ENCODE measurements around the gene TPD52L1.
"Not testable (repeated sequence)": the region's sequence is repeated elsewhere in the genome, so short reads cannot be mapped to it uniquely, and the experiment has no call there.

Gene TPD52L1

DNA sequence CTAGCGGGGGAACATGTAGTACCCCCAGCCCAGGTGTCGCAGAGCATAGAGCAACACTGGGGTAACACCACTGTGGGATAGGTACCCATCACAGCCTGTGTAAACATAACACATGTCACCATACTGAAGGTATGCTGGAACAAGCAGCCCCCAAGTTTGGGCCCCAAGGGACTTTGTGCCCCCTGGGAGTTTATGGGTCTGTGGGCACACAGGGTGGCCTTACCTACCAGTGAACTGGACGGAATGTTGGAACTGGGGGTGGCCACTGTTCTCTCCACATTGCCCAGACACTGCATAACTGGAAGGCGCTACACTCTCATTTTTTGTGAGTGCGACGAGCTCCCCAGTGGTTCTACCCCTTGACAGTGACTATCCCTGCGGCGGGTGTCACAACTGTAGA, 119.7 kb downstream of the TPD52L1 start:
- DNase-seq (ENCODE audit: low spot score), result no peak

DNA sequence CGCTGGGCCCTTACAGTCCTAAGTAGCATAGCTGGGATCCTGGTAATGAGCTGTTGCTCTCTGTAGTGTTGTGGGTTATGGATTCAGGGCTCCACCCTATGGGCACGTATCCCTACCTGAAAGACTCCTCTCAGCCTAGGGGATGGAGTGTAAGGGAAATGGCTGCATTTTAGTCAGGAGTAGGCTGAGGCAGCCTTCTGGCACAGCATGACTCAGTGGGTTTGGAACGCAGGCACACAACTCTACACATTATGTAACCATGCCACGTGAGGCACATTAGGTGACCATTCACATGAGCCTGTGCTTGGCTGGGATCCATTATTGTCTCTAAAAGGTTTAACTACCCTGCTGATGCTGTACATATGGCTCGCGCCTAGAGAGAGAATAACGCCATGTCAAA, 120.4 kb downstream of the TPD52L1 start:
- no peak for DNase-seq (ENCODE audit: low spot score)

GRCh38 chr6:125274935-125275334, 121.4 kb downstream of the TPD52L1 start:
- no peak for DNase-seq (ENCODE audit: low spot score)

DNA sequence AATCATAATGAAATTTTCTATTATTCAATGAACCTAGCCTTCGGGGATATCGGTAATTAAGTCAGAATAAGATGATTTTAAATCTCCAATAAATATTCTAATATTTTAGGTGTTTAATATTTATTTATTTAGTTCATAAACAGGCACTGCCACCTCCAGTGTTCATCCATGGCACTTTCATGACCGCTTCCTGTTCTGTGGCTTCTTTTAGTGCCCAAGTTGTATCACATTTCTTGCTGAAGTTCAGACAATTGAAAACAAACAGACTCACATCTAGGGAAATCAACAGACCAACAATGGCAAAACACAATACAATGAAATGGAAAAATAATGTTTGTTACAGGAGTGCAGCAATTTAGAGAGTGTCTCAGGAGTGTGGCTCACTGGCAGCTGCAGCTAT, 122.2 kb downstream of the TPD52L1 start:
- no peak for DNase-seq (ENCODE audit: low spot score)

- DNase-seq (ENCODE audit: low spot score), result no peak
Observed at GRCh38 chr6:125277838-125278237, 124.3 kb downstream of the TPD52L1 start.

DNA sequence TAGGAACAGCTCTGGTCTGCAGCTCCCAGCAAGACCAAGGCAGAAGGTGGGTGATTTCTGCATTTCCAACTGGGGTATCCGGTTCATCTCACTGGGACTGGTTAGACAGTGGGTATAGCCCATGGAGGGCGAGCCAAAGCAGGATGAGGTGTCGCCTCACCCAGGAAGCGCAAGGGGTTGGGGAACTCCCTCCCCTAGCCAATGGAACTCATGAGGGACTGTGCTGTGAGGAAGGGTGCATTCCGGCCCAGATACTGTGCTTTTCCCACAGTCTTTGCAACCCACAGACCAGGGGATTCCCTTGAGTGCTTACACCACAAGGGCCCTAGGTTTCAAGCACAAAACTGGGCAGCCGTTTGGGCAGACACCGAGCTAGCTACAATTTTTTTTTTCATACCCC, 126.4 kb downstream of the TPD52L1 start:
- DNase-seq (ENCODE audit: low spot score), result no peak

- DNase-seq (ENCODE audit: low spot score), result not testable (repeated sequence)
Observed at GRCh38 chr6:125280370-125281035, 126.9 kb downstream of the TPD52L1 start.

GRCh38 chr6:125282470-125282869, 128.9 kb downstream of the TPD52L1 start:
- not testable (repeated sequence) for DNase-seq (ENCODE audit: low spot score)

GRCh38 chr6:125285353-125285752, 131.8 kb downstream of the TPD52L1 start:
- no peak for DNase-seq (ENCODE audit: low spot score)

DNA sequence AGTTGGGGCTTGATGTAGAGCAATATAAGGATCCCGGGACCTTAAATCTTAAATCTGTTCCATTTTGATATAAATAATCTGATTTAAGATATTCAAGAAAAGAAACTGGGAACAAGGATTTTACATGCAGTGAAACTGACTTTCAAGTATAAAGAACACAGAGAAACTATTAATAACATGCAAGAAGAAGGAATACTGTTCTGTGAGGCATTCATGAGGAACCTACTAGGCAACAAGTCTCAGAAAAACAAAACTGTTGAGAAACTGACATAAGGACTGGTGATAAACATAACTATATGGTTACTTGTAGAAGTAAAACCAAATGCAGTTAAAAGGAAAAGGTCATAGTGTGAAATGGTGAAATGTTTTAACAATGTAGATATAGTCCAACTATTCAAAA, 132.4 kb downstream of the TPD52L1 start:
- no peak for DNase-seq (ENCODE audit: low spot score)

DNA sequence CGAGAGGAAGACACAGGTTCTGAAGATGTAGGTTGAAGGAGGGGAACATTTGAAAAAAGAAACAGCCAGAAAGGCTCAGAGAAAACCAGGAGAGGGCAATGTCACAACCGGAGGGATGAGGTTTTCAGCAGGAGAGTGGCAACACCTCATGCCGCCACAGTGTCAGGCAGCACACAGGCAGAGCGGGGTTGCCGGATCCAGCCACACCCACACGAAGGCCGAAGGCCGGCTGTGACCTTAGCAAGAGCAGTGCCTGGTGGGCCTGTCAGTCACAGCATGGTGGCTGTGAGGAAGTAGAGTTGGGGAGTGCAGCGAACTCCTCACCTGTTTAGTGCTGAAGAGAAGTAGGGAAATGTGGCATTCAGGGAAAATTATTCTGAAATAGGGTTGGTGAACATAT, 134.1 kb downstream of the TPD52L1 start:
- no peak for DNase-seq (ENCODE audit: low spot score)

- DNase-seq (ENCODE audit: low spot score), result no peak
Observed at GRCh38 chr6:125293587-125293986, 140.0 kb downstream of the TPD52L1 start.

- DNase-seq (ENCODE audit: low spot score), result no peak
Observed at GRCh38 chr6:125294036-125294435, 140.5 kb downstream of the TPD52L1 start.

DNA sequence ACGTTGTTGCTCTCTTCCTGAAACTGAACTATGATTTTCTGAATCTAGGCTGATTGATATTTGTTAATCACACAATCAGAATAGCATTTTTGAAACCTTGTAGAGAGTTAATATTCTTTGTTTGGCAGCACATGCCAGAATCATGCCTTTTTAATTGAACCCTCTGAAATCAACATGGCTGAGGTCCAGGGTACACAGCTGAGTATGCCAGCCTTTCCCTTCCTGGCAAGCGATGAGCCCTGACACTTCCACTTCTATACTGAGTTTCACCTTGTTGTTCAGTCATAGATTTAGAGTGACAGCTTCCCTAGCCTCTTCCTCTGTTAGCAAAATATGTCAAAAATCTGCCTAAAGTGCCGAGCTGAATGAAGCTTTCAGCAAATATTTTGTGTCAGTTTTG, 141.4 kb downstream of the TPD52L1 start:
- DNase-seq (ENCODE audit: low spot score), result no peak

- DNase-seq (ENCODE audit: low spot score), result no peak
Observed at GRCh38 chr6:125296471-125296870, 142.9 kb downstream of the TPD52L1 start.

GRCh38 chr6:125299257-125299656, 145.7 kb downstream of the TPD52L1 start:
- DNase-seq (ENCODE audit: low spot score), result no peak

- peak; percentile 7 for DNase-seq (ENCODE audit: low spot score)
Observed at GRCh38 chr6:125300992-125301434, 147.4 kb downstream of the TPD52L1 start.

DNA sequence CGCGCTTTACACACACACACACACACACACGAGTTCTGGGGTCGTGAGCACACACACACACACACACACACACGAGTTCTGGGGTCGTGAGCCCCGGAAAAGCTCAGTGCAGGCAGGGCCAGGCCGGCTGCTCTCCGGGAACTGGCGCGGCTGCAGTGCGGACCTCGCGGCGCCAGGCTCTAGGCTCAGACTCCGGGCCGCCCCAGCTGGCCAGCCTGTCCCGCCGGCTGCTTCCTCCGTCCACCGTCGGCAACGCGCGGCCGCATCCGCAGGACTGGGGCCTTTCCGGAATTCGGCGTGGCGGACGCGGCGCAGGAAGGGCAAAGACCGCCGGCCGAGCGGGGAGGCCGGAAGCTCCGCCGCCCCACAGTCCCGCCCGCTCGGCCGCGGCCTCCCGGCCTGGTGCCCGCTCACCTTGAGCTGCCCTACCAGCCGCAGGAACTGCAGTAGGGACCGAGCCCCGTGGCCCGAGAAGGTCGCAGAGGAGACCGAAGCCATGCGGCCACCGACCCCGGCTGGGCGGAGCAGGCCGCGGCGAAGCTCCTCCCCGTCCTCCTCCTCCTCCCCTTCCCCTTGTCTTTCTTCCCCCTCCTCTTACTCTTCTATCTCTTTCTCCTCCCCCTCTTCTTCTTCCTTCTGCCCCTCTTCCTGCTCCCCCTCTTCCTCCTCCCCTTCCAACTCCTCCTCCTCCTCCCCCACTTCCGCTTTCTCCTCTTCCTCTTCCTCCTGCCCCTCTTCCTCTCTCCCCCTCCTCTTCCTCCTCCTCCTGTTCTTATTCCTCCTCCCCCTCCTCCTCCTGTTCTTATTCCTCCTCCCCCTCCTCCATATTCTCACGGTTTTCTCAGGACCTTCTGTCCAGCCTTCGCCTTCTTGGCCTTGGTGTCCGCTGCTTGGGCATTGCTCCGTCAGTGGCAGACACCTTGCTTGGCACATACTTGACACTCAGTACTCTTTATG, 148.1 kb downstream of the TPD52L1 start, which contains the start of gene HDDC2:
TSS of gene HDDC2 (minus strand) at position 533 of the 957 bp plus-strand sequence. CDS start at position 498, 35 bp downstream.
- DNase-seq (ENCODE audit: low spot score), result peak; percentile 62

- DNase-seq (ENCODE audit: low spot score), result no peak
Observed at GRCh38 chr6:125302840-125303511, 149.4 kb downstream of the TPD52L1 start.

- no peak for DNase-seq (ENCODE audit: low spot score)
Observed at GRCh38 chr6:125303512-125303854, 149.9 kb downstream of the TPD52L1 start.

DNA sequence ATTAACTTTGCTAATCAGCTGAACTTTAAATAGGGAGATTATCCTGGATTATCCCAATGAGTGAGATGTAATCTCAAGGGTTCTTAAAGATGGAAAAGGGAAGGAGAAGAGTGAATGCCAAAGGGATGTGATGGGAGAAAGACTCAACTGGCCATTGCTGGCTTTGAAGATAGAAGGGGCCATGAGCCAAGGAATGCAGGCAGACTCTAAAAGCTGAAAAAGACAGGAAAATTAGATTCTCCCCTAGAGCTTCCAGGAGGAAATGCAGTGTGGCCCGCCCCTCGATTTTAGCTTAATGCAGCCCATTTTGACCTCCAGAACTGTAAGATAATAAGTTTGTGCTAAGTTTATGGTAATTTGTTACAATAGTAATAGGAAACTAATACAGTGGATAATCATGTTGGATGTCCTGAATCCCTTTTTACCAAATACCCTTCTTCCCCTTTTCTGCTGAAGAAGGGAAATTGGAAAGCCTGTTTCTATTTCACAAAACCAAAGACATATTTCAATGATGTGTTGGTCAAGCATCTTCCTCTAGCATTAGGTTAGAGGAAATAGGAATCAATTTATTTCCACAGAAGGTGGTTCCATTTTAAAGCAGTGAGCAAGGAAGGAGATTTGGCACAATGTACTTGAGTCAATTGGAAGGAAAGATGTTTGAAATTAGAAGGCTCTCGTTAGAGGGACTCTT, 151.5 kb downstream of the TPD52L1 start:
- no peak for DNase-seq (ENCODE audit: low spot score)

- DNase-seq (ENCODE audit: low spot score), result no peak
Observed at GRCh38 chr6:125306756-125307149, 153.2 kb downstream of the TPD52L1 start.

Data from SW480 (cell line).